ENCODE measurements around the gene HLA-DRB1. TPM values are rescaled to one million over a fixed set of nuclear protein-coding genes. Genes with fewer than 3 reads are reported as not detected.

Gene HLA-DRB1
- total RNA-seq, 1 experiment from 2014 or later = not detected

DNA sequence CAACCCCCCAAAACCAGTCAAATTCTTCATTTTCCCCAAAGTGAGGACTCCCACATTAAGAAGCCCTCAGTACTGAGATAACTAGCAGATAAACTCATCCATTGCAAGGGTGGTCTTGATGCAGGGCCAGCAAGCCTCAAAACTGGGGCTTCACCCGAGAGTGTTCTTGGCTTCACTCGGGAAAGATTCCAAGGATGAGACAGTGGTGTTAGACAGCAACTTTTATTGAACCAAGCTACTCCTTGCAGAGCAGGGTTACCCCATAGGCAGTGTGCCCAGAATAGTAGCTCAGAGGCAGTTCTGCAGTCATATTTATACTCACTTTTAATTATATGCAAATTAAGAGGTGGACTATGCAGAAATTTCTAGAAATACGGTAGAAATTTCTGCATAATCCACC, 31.7 kb upstream of the HLA-DRB1 start:
- DNase-seq (ENCODE audit: unreplicated experiment) = no peak
- ChIA-PET CTCF (no interaction called here), POLR2A (no interaction called here)
- Mint-ChIP-seq H3K4me3 (ENCODE audit: unreplicated experiment) (no peak overlapping the region), H3K4me1 (ENCODE audit: insufficient read depth, unreplicated experiment) (peaks cover 7% of the 10 kb centered on the region), H3K36me3 (ENCODE audit: insufficient read depth, unreplicated experiment) (peaks cover 6% of the 10 kb centered on the region), H3K27ac (ENCODE audit: low read depth, unreplicated experiment) (no peak overlapping the region), H3K9me3 (ENCODE audit: unreplicated experiment) (no peaks in the 10 kb centered on the region), H3K27me3 (ENCODE audit: insufficient read depth, unreplicated experiment) (peaks cover 22% of the 10 kb centered on the region)
- BruUV-seq (replicated peaks) = no TSS peak
- TF ChIP-seq, protein P1, sequence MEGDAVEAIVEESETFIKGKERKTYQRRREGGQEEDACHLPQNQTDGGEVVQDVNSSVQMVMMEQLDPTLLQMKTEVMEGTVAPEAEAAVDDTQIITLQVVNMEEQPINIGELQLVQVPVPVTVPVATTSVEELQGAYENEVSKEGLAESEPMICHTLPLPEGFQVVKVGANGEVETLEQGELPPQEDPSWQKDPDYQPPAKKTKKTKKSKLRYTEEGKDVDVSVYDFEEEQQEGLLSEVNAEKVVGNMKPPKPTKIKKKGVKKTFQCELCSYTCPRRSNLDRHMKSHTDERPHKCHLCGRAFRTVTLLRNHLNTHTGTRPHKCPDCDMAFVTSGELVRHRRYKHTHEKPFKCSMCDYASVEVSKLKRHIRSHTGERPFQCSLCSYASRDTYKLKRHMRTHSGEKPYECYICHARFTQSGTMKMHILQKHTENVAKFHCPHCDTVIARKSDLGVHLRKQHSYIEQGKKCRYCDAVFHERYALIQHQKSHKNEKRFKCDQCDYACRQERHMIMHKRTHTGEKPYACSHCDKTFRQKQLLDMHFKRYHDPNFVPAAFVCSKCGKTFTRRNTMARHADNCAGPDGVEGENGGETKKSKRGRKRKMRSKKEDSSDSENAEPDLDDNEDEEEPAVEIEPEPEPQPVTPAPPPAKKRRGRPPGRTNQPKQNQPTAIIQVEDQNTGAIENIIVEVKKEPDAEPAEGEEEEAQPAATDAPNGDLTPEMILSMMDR (IDR thresholded peaks at IDR 0.05; ENCODE audit: unreplicated experiment) = no peak
- intact Hi-C loops (cut with micrococcal nuclease) = loop anchor here (5.0 to 10.0 kb wide), 2 partner anchors 63 to 189 kb away; no protein-coding TSS in a partner anchor

DNA sequence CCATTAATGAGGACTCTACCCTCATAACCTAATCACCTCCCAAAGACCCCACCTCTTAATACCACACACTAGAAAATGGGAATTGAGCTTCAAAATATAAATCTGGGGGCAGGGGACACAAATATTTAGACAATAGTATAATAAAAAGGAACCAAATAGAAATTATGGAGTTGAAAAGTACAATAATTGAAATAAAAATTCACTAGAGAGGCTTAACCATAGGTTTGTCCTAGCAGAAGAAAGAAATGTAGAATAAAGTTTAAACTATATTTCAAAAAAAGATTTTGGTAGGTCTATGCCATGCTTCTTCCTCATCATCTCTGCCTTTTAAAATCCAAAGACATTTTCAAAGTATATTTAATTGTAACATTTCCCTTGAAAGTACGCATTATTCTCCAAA, 28.1 kb upstream of the HLA-DRB1 start:
- no peaks in the 10 kb centered on the region for H3K9me3 Mint-ChIP-seq (ENCODE audit: unreplicated experiment)
- no peak overlapping the region for H3K27ac Mint-ChIP-seq (ENCODE audit: low read depth, unreplicated experiment)
- no TSS peak for BruUV-seq (replicated peaks)
- TF ChIP-seq, protein P1 (IDR thresholded peaks at IDR 0.05; ENCODE audit: unreplicated experiment) = no peak
- POLR2A ChIA-PET = no interaction called here
- peaks cover 2% of the 10 kb centered on the region for H3K4me1 Mint-ChIP-seq (ENCODE audit: insufficient read depth, unreplicated experiment)
- CTCF ChIA-PET = interaction anchor here (0.6 kb wide), 1 partner anchor 197 kb away, joined by 3 read pairs; no protein-coding TSS in a partner anchor
- intact Hi-C loops (cut with micrococcal nuclease) = no loop called here
- peaks cover 13% of the 10 kb centered on the region for H3K36me3 Mint-ChIP-seq (ENCODE audit: insufficient read depth, unreplicated experiment)
- H3K4me3 Mint-ChIP-seq (ENCODE audit: unreplicated experiment) = no peak overlapping the region
- no peak for DNase-seq (ENCODE audit: unreplicated experiment)
- H3K27me3 Mint-ChIP-seq (ENCODE audit: insufficient read depth, unreplicated experiment) = peaks cover 41% of the 10 kb centered on the region

DNA sequence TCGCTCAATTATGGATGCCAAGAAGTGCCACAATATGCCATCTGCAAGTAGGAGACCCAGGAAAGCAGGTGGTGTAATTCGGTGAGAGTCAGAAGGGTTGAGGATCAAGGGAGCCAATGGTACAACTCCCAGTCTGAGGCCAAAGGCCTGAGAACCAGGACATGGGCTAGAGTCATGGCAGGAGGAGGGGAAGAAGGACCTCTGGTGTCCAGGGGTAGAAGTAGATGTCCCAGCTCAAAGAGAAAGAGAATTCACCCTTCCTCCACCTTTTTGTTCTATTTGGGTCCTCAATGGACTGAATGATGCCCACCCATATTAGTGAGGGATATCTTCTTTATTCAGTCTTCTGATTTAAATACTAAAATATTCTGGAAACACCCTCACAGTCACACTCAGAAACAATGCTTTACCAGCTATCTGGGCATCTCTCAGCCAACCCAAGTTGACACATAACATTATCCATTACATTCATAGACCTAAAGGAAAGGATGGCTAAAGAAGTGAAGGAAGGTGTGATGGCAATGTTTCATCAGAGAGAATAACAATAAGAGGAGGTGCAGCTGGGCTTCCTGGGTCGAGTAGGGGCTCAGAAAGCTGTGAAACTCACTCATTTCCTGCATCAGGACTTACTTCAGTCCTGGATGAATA, 26.4 kb upstream of the HLA-DRB1 start:
- peaks cover 52% of the 10 kb centered on the region for H3K27me3 Mint-ChIP-seq (ENCODE audit: insufficient read depth, unreplicated experiment)
- TF ChIP-seq, protein P1 (IDR thresholded peaks at IDR 0.05; ENCODE audit: unreplicated experiment) = no peak
- intact Hi-C loops (cut with micrococcal nuclease) = no loop called here
- no peak overlapping the region for H3K27ac Mint-ChIP-seq (ENCODE audit: low read depth, unreplicated experiment)
- ChIA-PET CTCF (no interaction called here), POLR2A (no interaction called here)
- H3K4me1 Mint-ChIP-seq (ENCODE audit: insufficient read depth, unreplicated experiment) = no peaks in the 10 kb centered on the region
- no TSS peak for BruUV-seq (replicated peaks)
- no peaks in the 10 kb centered on the region for H3K9me3 Mint-ChIP-seq (ENCODE audit: unreplicated experiment)
- H3K36me3 Mint-ChIP-seq (ENCODE audit: insufficient read depth, unreplicated experiment) = peaks cover 13% of the 10 kb centered on the region
- DNase-seq (ENCODE audit: unreplicated experiment) = no peak
- no peak overlapping the region for H3K4me3 Mint-ChIP-seq (ENCODE audit: unreplicated experiment)

DNA sequence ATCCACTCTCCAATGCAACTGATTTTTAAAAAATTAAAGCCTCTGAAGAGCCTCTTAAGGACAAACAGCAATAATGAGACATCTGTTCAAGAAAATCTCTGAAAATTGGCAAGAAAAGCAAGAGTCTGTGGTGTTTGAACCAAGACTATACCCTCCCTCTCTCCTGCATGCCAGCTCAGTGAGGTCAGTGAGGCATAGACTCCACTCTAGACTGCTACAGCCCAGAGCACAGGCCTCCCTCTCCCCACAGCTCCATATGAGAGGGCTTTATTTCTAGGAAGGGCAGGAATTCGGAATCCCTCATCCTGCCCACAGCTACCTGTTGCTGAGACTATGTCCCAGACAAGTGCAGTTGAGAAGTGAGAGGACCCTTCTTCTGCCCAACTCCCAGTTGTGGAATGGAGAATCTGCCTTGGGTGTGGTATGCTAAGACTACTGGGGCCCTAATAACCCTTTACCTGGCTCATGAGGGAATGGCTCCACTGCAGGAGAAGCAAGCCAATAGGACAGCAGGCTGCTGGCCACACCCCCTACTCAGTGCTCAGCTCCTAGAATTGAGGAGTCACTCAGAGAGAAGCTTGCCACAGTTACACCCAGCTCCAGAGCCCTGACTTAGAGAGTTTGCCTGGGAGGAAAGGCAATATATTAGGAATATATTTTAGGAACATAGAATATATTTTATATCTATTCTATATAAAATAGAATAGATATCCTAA, 24.9 kb upstream of the HLA-DRB1 start:
- no peaks in the 10 kb centered on the region for H3K9me3 Mint-ChIP-seq (ENCODE audit: unreplicated experiment)
- TF ChIP-seq, protein P1 (IDR thresholded peaks at IDR 0.05; ENCODE audit: unreplicated experiment) = no peak
- intact Hi-C loops (cut with micrococcal nuclease) = no loop called here
- H3K27ac Mint-ChIP-seq (ENCODE audit: low read depth, unreplicated experiment) = no peak overlapping the region
- ChIA-PET POLR2A (no interaction called here), CTCF (no interaction called here)
- peaks cover 13% of the 10 kb centered on the region for H3K36me3 Mint-ChIP-seq (ENCODE audit: insufficient read depth, unreplicated experiment)
- H3K4me1 Mint-ChIP-seq (ENCODE audit: insufficient read depth, unreplicated experiment) = no peaks in the 10 kb centered on the region
- peaks cover 52% of the 10 kb centered on the region for H3K27me3 Mint-ChIP-seq (ENCODE audit: insufficient read depth, unreplicated experiment)
- BruUV-seq (replicated peaks) = no TSS peak
- DNase-seq (ENCODE audit: unreplicated experiment) = no peak
- no peak overlapping the region for H3K4me3 Mint-ChIP-seq (ENCODE audit: unreplicated experiment)
